CD4-positive, alpha-beta T cell treated with Interleukin-2 at 100 ng/mL for 4 hours (primary cell): ENCODE data around the gene PRPF40B.
"Not testable (repeated sequence)": the region's sequence is repeated elsewhere in the genome, so short reads cannot be mapped to it uniquely, and the experiment has no call there.

Experiments used
- DNase-seq: peaks from one replicate; pipeline ENCODE4 v3.0.0-alpha.2; 2020; ENCODE audit warnings: low spot score

The PRPF40B gene

GRCh38 chr12:49623142-49623904, at the start of gene PRPF40B:
PRPF40B (plus strand) TSS chr12:49623561; CDS start chr12:49623591, 30 bp downstream.
- peak; percentile 81 for DNase-seq

GRCh38 chr12:49577589-49578315, 45.6 kb upstream of the PRPF40B start:
- no peak for DNase-seq

- DNase-seq, result no peak
Observed at GRCh38 chr12:49578471-49579112, 44.8 kb upstream of the PRPF40B start.

- peak; percentile 59 for DNase-seq
Observed at GRCh38 chr12:49580572-49581535, 42.5 kb upstream of the PRPF40B start.

GRCh38 chr12:49582201-49582600, 41.2 kb upstream of the PRPF40B start:
- no peak for DNase-seq

- no peak for DNase-seq
Observed at GRCh38 chr12:49582850-49583249, 40.5 kb upstream of the PRPF40B start.

- DNase-seq, result no peak
Observed at GRCh38 chr12:49583366-49584094, 39.8 kb upstream of the PRPF40B start.

GRCh38 chr12:49584591-49584990, 38.8 kb upstream of the PRPF40B start:
- DNase-seq, result no peak

- DNase-seq, result no peak
Observed at GRCh38 chr12:49585477-49586459, 37.6 kb upstream of the PRPF40B start.

GRCh38 chr12:49587174-49587908, 36.0 kb upstream of the PRPF40B start:
- no peak for DNase-seq

- DNase-seq, result no peak
Observed at GRCh38 chr12:49588281-49588680, 35.1 kb upstream of the PRPF40B start.

GRCh38 chr12:49588721-49589516, 34.4 kb upstream of the PRPF40B start:
- no peak for DNase-seq

- no peak for DNase-seq
Observed at GRCh38 chr12:49598527-49598926, 24.8 kb upstream of the PRPF40B start.

GRCh38 chr12:49599961-49600360, 23.4 kb upstream of the PRPF40B start:
- no peak for DNase-seq

- DNase-seq, result no peak
Observed at GRCh38 chr12:49603721-49604120, 19.6 kb upstream of the PRPF40B start.

GRCh38 chr12:49604856-49605255, 18.5 kb upstream of the PRPF40B start:
- no peak for DNase-seq

GRCh38 chr12:49605539-49605938, 17.8 kb upstream of the PRPF40B start, which contains the start of gene FAM186B:
FAM186B (minus strand) TSS chr12:49605639; CDS start chr12:49605477, 162 bp downstream.
- DNase-seq, result not testable (repeated sequence)
